Activated CD8-positive, alpha-beta memory T cell treated with anti-CD3 and anti-CD28 coated beads, Interleukin-2, amount 50 U/mL, for 4 hours (primary cell): Measurements from ENCODE around the gene KRTAP15-1.

Source experiments
- DNase-seq: peaks from one replicate; pipeline ENCODE4 v3.0.0-alpha.2; 2020

The KRTAP15-1 gene, protein sequence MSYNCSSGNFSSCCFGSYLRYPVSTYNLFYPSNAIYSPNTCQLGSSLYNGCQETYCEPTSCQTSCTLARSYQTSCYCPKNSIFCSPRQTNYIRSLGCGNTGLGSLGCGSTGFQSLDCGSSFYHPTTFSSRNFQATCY

DNA sequence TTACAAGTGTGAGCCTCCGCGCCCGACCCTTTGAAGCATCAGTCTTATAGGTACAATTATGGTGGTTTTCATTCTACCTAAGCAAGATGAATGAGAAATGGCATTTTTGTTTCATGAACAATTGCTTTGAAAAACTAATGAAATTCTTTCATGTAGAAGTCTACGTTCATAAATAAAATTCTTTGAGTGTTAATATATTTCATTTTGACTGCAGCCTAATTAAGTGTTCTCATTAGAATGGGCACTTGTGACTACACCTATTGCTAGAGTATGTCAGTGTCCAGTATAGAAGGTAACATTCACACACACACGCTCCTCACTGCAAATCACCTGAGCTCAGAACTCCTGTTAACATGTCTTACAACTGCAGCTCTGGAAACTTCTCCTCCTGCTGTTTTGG, at the start of gene KRTAP15-1:
TSS of gene KRTAP15-1 (plus strand) at position 301 of the 400 bp plus-strand sequence. CDS start at position 354, 53 bp downstream.
- no peak for DNase-seq

DNA sequence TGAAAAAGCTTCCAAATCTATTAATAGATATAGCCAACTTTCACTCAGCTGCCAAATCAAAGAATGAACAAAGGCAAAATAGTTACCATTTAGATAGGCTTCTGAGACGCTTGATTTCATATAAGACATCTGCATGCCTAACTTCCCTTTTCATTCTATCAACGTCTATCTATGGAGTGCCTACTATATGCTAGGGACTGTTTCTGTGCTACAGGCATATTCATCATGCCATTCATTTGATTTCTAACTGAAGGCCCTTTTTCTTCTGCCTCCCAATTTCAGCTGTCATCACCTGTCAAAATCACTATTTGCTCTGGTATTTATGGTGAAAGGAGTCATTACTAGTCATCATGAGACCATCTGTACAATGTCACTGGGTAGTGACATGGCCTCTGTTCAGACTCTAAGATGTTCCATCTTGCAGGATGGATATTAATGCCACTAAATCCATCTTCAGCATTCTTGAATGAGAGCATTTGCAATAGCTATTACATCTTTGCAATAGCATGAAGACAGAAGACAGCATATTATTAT, 48.5 kb upstream of the KRTAP15-1 start:
- DNase-seq: no peak

DNA sequence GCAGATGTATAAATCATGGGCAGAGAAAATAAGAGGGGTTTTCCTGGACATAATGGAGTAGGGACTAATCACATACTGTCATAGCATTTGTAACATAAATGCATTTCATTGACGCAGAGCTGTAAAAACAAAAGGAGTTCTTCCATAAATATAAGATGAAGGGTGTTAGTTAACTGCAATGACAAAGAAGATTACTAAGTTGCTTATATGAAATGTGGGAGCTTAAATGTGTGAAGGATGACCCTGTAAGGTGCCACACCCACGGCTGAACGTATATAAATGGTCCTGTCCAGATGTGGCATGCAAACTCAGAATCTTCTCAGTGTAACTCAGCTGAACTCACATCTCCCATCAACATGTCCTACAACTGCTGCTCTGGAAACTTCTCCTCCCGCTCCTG, 44.3 kb upstream of the KRTAP15-1 start, which contains the start of gene KRTAP13-1:
TSS of gene KRTAP13-1 (plus strand) at position 301 of the 400 bp plus-strand sequence. CDS start at position 357, 56 bp downstream.
- no peak for DNase-seq

DNA sequence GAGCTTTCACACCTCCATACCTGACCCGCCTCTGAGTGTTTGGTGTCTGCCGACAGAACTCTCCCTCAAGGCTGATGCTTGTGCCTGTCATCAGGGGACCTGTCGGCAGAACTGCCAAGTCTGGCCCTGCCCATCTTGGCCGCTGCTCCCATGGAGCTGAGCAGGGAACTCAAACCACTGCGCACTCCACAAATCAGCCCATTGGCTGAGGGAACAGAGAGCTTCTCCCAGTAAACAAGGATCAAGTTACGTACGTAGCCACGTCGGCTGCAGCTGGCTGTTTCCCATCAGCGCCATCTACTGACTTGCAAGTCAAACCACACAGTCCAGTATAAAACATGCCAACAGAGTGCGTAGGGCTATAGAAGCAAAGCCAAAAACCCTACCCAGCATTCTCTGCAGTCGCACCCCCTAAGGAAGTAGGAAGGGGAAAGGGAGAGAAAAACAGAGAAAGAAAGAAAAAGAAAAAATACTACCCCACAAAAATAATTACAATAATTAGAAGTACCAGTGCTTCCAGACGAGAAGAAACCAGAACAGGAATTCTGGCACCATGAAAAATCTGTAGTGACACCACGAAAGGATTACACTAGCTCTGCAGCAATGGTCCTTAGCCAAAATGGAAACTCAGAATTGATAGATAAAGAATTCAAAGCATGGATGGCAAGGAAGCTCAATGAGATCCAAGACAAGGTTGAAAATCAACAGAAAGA, 31.1 kb upstream of the KRTAP15-1 start:
- no peak for DNase-seq

DNA sequence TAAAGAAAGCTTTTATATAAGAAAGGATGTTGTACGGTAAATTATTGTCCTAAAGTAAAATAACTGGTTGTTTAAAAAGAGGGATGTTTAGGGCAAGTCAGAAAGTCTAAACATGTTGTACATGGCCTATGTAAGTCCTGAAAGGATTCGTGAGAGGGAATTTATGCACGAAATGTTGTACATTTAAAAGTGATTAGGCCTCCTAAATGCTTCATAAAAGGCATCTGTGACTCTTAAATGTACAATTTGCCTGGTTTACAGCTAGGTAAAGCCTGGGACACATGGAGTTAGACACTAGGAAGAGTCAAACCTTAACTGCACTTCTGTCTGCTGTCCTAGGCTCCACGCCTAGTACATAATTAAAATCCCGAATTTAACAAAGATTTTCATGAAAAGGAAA, 24.1 kb upstream of the KRTAP15-1 start:
- no peak for DNase-seq

DNA sequence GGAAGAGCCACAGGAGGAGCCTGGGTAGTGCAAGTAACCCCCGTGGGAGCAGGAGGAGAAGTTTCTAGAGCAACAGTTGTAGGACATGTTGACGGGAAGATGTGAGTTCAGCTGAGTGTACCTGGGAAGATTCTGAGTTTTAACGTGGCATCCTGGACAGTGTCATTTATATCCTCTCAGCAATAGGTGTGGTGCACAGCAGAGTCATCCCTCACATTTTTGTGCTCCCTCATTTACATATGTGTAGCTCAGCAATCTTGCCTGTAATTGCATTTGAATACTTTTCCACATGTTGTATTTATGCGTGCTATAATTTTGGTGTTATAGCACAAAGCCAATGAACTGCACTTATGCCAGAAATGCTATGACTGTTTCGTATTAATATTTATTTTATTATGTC, 14.2 kb upstream of the KRTAP15-1 start, which contains the start of gene KRTAP13-3:
TSS of gene KRTAP13-3 (minus strand) at position 101 of the 400 bp plus-strand sequence. CDS start at position 87, 14 bp downstream.
- DNase-seq: no peak

DNA sequence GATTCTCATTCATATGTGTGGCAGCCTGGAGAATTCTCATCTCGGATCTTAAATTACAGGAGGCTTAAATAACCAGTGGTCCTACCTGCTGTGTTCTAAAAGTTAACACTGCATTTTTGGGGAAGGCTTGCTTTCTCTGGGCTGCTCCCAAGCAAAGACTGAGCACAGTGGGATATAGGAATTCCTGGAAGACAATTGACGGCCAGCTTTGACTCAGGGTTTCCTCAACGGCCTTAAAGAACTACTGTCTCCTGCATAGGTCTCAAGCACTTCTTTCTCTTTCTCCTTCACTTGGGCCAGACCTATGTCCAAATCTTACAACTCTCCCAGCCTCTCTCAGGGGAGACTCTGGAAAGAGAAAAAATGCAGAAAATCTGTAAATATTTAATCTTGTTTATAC, 13.3 kb upstream of the KRTAP15-1 start:
- no peak for DNase-seq

DNA sequence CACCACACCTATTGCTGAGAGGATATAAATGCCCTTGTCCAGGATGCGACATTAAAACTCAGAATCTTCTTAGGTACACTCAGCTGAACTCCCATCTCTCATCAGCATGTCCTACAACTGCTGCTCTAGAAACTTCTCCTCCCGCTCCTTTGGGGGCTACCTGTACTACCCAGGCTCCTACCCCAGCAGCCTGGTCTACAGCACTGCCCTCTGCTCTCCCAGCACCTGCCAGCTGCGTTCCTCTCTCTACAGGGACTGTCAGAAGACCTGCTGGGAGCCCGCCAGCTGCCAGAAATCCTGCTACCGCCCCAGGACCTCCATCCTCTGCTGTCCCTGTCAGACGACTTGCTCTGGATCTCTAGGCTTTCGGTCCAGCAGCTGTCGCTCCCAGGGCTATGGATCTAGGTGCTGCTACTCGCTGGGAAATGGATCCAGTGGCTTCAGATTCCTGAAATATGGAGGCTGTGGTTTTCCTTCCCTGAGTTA, 9.9 kb upstream of the KRTAP15-1 start, which contains the start of gene KRTAP13-4:
TSS of gene KRTAP13-4 (plus strand) at position 51 of the 486 bp plus-strand sequence. CDS start at position 107, 56 bp downstream.
- DNase-seq: no peak

DNA sequence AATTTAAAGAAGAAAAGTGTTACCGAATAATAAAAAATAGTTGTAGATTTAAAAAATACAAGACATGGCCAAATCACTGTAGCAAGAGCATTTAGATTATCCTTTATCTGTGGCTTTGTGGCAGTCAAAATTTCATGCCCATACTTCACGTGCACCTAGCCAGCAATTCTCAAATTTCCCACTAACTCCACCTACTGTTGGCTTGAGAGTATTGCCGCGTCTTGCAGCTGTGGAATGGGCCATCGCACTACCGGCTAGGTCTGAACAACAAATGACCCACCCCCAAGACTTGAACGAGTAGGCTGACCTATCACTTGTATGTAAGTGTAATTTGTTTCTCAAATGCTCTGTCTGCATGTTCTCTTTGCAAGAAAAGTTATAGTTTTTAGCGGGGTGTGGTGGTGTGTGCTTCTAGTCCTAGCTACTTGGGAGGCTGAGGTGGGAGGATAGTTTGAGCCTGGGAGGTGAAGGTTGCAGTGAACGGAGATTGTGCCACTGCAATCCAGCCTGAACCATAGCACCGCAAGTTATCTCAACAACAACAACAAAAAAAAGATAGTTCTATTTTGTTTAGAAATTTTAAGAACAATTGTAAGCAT, 5.9 kb upstream of the KRTAP15-1 start:
- no peak for DNase-seq

DNA sequence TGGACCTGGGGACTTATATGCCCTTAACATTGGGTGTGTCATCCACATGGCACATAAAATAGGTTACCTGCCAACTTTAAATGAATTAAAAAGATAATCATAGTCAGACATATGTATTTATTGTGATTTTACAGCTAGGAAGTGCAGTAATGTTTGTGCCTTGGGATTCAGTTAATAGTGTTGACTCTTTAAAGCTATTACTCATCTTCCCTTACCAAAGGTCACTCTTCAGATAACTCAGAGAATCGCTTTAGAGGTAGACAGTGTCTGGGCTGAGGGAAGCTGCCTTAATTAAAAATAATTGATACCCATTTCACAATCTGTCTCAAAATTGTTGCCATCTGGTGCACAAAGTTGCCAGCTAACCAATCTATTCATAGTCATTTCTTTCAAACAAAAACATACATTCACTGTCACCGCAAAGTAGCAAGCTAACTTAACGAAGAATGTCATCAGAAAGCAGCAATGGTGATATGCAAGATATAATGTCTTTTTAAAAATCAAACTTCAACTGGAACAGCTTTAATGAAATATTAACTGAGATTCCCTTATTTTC, 3.0 kb upstream of the KRTAP15-1 start:
- no peak for DNase-seq

DNA sequence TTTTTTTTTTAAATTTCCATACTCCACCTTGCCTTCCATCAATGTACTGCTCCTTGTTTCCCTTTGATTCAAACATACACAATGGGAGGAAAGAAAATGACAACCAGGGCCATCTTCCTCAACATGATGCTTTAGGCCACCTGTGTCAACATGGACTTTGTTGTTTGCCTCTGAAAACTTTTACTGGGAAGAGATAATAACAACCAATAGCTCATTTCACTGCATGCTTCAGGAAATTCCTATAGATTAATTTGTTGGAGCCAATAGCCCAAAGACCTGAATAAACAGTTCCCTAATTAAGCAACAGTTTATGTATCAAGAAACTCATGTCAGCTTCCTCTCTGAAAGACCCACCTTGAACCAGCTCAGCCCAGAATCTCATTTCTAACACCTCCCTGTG, 3.2 kb downstream of the KRTAP15-1 start:
- DNase-seq: no peak

DNA sequence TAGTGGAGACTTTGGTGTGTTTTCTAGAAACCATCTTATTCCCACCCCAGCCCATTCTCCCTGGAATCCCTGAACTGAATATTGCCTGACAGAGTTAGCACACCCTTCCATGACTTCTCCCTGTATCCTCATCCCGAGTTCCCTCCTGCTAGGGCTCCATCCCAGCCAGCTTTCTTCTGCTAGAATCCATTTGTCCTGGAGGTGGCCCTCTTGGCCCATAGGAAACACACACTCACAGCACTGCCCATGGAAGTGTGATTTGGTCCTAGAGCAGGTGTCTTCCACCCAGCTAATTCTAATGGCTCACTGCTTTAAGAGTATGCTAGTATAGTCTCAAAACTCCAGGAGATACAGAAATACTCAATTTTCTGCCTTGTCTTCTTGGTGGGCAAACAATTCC, 4.1 kb downstream of the KRTAP15-1 start:
- no peak for DNase-seq

DNA sequence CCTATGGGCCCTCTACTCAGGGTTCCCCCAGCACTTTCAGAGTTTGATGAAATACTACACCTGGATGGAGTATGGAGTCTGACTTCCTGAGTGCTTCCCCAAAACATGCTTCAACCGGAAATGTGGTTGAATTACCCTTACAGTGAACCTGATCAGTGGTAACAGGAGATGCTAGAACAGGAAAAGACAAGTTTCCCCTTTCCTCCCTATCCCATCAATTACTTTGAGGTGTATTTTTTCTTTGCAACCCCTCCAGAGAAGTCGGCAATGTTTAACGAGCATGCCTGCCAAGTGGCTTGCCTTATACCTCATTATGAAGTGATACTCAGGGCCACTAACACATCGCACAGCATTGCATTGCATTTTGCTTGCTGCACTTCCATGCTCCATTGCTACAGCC, 7.0 kb downstream of the KRTAP15-1 start:
- no peak for DNase-seq

DNA sequence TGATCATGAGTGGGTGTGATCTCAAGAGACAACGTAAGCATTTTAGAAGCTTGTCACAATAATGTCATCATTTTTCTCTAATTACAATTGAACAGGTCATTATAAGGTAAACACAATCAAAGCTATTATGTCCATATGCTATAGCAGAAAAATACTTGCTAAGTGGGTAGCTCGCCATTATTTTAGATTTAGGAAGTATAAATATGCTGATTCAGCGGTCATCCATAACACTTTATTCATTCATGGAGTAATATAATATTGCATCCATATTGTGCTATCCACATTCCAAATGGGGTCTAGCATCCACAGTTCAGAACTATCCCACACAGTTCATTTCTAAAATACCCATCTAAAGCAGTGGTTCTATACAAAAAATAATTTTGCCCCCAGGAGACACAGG, 8.4 kb downstream of the KRTAP15-1 start:
- DNase-seq: no peak

DNA sequence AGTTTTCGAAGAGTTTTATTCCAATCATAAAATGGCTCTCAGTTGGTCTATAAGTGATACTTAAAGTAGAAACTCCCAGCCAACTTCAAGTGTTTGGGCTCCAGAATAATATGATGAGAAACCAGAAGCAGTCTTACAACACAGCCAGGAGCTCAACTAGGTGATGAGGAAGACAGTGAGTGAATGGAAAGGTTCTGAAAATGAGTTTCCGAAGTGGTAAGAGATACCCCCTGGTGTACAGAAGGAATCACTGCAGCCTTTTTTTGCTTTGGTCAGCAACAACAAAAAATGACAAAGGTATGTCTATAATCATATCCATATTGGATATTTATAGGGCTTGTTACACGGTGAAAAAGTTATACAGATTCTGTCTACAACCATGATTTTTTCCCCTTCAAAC, 23.6 kb downstream of the KRTAP15-1 start:
- no peak for DNase-seq

DNA sequence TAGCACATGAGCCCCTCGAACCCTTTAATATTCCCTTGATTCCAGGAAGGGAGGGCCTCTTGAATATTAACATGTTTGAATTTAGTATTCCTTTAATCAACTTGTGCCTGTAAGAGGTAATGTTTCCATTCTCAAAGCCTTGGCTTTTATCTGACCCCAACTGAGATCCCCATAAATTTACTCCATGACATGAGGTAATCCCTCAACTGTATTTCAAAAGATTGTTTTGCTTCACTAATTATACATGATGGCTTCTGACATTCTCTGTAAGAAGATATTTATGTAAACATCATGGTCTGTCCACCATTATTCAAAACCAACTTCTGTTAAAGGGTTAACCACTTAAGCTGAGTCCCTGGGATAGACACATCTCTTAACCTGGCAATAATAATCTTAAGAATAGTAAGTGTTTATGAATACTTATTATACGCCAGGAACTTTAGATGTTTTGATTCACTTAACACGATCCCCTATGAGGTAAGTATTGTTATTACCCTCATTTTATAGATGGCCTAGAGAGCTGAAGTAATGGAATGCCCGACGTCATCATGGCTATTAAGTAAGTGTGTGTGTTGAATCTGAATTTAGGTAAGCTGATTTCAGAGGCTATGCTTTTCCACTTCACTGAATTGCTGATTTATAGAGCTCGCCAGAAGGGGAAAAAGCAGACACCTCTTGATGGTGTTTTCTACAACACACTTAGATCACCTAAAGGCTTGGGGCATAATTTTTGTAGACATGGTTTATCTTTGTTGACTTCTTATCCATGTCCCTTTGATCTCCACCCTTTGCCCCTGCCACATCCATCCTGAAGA, 29.0 kb downstream of the KRTAP15-1 start:
- DNase-seq: no peak

DNA sequence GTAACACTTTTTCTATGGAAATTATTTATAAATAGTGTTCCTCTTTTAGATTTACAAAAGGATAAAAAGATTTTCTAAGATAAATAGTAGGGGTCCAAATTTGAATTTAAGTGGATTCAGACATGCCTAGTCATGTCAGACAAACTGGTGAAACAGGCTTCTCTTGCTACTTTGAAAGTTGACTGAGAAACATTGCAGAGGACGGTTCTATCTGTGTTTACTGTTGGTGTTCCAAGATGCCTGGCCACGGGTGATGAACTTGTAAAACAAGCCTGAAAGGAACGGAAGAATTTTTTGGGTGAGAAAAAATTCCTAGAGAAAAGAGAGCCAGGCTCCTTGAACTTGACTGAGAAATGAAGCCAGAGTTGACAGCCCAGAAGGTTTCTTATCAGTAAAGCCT, 37.9 kb downstream of the KRTAP15-1 start:
- DNase-seq: no peak

DNA sequence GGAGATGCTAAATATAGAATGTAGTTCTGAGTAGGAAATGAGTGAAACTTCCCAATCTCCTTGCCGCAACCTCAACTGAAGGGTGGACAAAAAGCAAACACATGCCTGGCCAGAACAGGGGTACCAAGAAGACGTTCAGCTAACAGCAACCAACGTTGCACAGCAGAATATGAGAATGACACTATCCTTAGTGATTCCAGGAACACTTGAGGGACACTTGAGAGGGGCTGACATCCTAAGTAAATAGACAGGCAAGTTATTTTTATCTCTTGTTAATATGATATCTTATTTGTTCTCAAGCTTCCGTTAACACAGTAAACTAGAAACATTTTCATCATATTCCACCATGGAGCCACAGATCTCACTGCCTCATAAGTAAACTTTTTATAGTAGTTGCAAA, 39.2 kb downstream of the KRTAP15-1 start:
- DNase-seq: no peak

DNA sequence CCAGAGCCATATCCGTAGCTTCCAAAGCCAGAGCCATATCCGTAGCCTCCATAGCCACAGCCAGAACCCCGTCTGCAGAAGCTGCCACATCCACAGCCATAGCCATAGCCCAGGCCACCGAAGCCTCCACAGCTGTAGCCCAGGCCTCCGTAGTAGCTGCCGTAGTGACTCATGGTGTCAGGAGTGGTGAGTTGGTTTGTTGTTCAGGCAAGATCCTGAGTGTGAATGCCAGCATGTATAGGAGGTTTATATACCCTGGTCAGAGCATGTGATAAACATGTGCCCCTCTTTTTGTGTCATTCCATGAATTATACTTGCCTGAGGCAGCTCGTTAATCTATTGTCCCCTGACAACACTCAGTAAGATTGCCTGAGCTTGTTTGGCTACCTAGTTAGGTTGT, 40.1 kb downstream of the KRTAP15-1 start, which contains the start of gene KRTAP19-1:
TSS of gene KRTAP19-1 (minus strand) at position 223 of the 400 bp plus-strand sequence. CDS start at position 173, 50 bp downstream.
- no peak for DNase-seq

DNA sequence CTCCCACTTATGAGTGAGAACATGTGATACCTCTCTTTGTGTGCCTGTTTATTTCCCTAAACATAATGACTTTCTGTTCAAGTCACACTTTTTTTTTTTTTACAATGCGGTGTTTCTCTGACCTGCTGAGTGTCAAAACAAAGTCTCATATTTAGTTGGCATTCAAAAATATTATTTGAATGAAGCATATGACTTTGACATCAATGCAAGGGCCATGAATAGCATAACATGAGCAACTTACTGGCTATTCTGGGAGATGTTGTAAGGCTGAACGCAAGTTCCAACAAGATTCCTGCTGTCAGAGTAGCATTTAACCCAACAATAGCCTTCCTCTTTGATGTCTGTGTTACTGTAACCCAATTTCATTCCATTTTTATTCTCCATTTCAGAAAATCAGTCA, 42.1 kb downstream of the KRTAP15-1 start:
- DNase-seq: no peak

DNA sequence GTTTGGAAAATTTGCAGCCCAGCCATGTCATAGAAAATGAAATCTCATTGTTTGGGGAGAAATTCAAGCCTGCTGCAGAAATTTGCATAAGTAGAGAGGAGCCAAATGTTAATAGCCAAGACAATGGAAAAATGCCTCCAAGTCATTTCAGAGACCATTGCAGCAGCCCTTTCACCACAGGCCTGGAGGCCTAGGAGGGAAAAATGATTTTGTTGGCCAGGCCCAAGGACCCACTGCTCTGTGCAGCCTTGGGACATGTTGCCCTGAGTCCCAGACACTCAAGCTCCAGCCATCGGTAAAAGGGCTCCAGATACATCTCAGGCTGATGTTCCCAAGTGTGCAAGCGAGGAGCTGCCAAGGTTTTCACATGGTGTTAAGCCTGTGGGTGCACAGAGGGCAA, 46.1 kb downstream of the KRTAP15-1 start:
- DNase-seq: no peak

DNA sequence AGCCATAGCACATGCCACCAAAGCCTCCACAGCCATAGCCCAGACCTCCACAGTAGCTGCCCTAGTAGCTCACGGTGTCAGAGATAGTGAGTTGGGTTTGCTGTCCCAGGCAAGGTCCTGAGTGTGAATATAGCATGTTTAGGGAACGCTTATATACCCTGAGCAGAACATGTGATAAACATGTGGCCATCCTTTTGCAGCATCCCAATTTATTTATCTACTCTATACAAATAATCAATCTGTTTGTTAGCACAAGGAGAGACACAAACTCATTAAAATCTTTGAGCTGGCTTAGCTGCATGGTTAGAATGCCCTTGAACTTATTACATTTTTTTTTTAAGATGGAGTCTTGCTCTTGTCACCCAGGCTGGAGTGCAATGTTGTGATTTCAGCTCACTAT, 47.3 kb downstream of the KRTAP15-1 start, which contains the start of gene KRTAP19-2:
TSS of gene KRTAP19-2 (minus strand) at position 101 of the 400 bp plus-strand sequence. CDS start at position 13, 88 bp downstream.
- DNase-seq: no peak
